ENCODE results near the gene CXCL14.

CXCL14 gene

GRCh38 chr5:135600971-135601381, 22.2 kb upstream of the CXCL14 start:
- no peaks in the 10 kb centered on the region for H3K9me3 ChIP-seq (ENCODE audit: severe bottlenecking)
- no peak for TF ChIP-seq CTCF (IDR thresholded peaks at IDR 0.05; ENCODE audit: low read depth, low read length)
- H3K27me3 ChIP-seq (ENCODE audit: insufficient read depth, low read depth, severe bottlenecking): peaks cover 34% of the 10 kb centered on the region
- H3K4me3 ChIP-seq (ENCODE audit: low read depth, low read length): no peak overlapping the region
- H3K36me3 ChIP-seq: no peaks in the 10 kb centered on the region
- DNase-seq: no peak
- no peak overlapping the region for H3K27ac ChIP-seq

DNA sequence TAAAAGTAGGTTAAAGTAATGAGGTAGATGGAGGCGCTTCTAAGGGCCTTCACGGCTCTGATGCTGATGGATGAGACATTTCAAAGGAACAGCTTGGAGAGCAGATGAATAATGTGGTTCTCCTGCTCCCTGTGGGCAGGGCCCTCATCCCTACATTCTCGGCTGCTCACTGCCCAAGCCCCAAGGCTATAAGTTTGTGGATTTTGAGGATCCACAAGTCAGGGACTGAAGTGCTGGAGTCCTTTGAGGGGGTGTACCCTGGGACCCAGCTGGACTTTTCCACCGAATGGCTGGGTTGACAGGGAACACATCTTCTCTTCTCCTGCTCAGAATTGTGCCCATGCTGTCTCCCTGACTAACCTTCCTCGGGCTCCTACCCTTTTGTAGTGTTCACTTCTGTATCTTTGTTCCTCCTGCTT, 21.4 kb upstream of the CXCL14 start:
- no peak for DNase-seq
- no peaks in the 10 kb centered on the region for H3K36me3 ChIP-seq
- no peak for TF ChIP-seq CTCF (IDR thresholded peaks at IDR 0.05; ENCODE audit: low read depth, low read length)
- H3K9me3 ChIP-seq (ENCODE audit: severe bottlenecking): no peaks in the 10 kb centered on the region
- H3K4me3 ChIP-seq (ENCODE audit: low read depth, low read length): no peak overlapping the region
- peaks cover 34% of the 10 kb centered on the region for H3K27me3 ChIP-seq (ENCODE audit: insufficient read depth, low read depth, severe bottlenecking)
- H3K27ac ChIP-seq: no peak overlapping the region

DNA sequence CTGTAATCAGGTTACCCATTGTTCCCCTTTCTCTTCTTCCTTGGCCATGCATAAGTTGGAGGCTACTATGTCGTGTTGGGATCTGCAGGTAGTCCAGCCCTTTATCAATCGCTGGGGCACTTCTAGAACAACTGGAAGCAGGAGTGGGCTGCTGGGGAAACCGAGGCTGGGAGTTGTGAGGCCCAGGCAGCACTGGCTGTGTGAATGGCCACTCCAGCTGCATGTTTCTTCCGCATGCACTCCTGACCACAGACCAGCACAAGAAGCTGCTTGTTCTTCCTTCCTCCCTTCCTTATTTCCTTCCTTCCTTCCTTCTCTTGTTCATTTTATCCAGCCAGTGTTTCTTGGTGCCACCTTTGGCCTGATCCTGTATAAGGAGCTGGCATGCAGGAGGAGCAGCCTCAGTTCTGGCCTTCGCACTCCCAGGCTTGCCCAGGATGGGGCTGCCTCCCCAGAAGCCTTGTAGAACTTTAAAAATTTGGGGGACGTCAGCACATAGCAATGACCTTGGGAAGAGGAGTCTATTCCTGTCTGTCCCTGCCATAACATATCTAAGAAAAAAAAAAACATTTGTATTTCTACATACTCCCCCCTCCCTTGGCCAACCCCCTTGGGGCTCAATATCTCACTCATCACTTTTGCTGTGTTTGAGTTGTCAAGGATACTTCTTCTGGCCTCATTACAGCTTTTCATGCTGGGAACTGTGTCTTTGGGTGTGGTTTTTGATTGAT, 20.8 kb upstream of the CXCL14 start:
- Histone ChIP-seq H3K4me3 (ENCODE audit: low read depth, low read length) (no peak overlapping the region), H3K36me3 (no peaks in the 10 kb centered on the region), H3K27ac (no peak overlapping the region), H3K9me3 (ENCODE audit: severe bottlenecking) (no peaks in the 10 kb centered on the region), H3K27me3 (ENCODE audit: insufficient read depth, low read depth, severe bottlenecking) (peaks cover 34% of the 10 kb centered on the region)
- no peak for DNase-seq
- no peak for TF ChIP-seq CTCF (IDR thresholded peaks at IDR 0.05; ENCODE audit: low read depth, low read length)

GRCh38 chr5:135598691-135599395, 20.1 kb upstream of the CXCL14 start:
- H3K27me3 ChIP-seq (ENCODE audit: insufficient read depth, low read depth, severe bottlenecking): peaks cover 36% of the 10 kb centered on the region
- H3K27ac ChIP-seq: no peak overlapping the region
- H3K9me3 ChIP-seq (ENCODE audit: severe bottlenecking): no peaks in the 10 kb centered on the region
- no peak for DNase-seq
- no peaks in the 10 kb centered on the region for H3K36me3 ChIP-seq
- no peak for TF ChIP-seq CTCF (IDR thresholded peaks at IDR 0.05; ENCODE audit: low read depth, low read length)
- H3K4me3 ChIP-seq (ENCODE audit: low read depth, low read length): no peak overlapping the region

DNA sequence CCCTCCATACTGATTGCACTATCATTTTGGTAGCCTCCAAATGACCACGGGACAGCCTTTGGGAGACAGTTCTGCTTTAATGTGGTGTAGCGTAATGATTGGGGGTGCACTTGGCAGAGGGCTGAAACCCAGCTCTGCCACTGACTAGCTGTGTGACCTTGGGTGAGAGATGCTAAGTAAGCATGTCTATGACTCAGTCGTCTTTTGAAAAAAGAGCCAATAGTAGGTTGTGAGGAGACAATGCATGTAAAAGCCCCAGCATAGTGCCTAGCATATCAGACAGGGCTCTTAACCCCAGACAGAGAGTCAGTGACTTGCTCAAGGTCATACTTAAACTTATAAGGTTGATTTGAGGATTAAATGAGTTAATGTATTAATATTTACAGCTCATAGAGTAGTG, 18.0 kb upstream of the CXCL14 start:
- no peak for TF ChIP-seq CTCF (IDR thresholded peaks at IDR 0.05; ENCODE audit: low read depth, low read length)
- Histone ChIP-seq H3K4me3 (ENCODE audit: low read depth, low read length) (no peak overlapping the region), H3K9me3 (ENCODE audit: severe bottlenecking) (no peaks in the 10 kb centered on the region), H3K27ac (no peak overlapping the region), H3K36me3 (no peaks in the 10 kb centered on the region), H3K27me3 (ENCODE audit: insufficient read depth, low read depth, severe bottlenecking) (peaks cover 50% of the 10 kb centered on the region)
- no peak for DNase-seq
